GM19328 (cell line): ENCODE measurements around the gene OR2L5.

Experiments used
- ATAC-seq: cut with Tn5 transposase; IDR thresholded peaks from one replicate; pipeline ENCODE4 v1.9.1; 2021; ENCODE audit warnings: mild to moderate bottlenecking, moderate library complexity; ENCODE audit not compliant: unreplicated experiment

OR2L5 gene

GRCh38 chr1:248013229-248013710 is at the start of gene OR2L5:
OR2L5 (plus strand) TSS chr1:248013660; CDS start chr1:248021948, 8,288 bp downstream.
- ATAC-seq: no peak

DNA sequence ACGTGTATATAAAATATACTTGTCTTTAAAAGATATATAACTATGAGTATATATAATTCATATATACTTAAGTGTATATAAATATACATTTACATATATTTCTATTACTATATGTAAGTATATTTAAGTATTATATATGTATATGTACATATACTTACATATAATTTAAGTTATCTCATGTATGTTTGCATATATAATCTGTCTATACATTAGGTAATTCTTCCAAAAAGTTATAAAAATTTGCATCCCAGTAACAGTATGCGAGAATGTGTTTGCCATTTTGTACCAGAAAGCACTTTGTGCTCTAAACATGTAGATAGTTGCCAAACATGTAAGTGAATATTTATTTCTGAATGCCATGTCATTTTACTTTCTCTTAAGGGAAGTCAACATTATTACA is 48.5 kb upstream of the OR2L5 start, which contains the start of gene OR2AK2:
Gene OR2AK2 (plus strand): TSS at position 301 of the 400 bp plus-strand sequence. CDS start 144 bp downstream, outside the sequence.
- ATAC-seq: no peak

- ATAC-seq: peak; percentile 81
Measured at GRCh38 chr1:247966532-247967204, 46.8 kb upstream of the OR2L5 start.

GRCh38 chr1:247992986-247993385 is 20.5 kb upstream of the OR2L5 start:
- ATAC-seq: no peak

- ATAC-seq: no peak
Measured at GRCh38 chr1:247998811-247999210, 14.6 kb upstream of the OR2L5 start.

DNA sequence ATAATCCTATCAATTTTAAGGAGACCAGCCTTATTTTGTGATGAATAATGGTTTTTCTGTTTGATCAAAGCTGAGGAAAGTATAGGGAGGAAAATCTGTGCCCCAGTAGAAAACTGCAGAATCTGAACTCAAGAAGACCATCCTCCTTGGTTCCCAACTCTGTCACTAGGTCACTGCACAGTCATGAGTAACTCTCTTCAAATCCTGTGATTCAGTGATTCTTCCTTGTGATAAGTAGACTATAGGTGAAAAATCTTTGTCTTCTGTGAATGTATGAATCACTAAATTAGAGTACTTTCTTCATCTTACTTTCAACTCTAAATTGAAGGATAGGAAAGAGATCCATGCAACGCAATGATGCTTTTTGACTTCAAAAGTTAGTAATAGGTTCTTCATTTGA is 13.3 kb upstream of the OR2L5 start:
- ATAC-seq: no peak

- ATAC-seq: no peak
Measured at GRCh38 chr1:248007778-248008177, 5.7 kb upstream of the OR2L5 start.

DNA sequence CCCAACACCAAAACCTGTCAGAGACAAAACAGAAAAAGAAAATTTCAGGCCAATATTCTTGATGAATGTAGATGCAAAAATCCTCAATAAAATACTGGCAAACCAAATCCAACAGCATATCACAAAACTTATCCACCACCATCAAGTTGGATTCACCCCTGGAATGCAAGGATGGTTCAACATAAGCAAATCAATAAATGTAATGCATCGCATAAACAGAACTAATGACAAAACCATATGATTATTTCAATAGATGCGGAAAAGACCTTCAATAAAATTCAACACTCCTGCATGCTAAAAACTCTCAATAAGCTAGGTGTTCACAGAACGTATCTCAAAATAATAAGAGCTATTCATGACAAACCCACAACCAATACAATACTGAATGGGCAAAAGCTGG is 3.8 kb upstream of the OR2L5 start:
- no peak for ATAC-seq

DNA sequence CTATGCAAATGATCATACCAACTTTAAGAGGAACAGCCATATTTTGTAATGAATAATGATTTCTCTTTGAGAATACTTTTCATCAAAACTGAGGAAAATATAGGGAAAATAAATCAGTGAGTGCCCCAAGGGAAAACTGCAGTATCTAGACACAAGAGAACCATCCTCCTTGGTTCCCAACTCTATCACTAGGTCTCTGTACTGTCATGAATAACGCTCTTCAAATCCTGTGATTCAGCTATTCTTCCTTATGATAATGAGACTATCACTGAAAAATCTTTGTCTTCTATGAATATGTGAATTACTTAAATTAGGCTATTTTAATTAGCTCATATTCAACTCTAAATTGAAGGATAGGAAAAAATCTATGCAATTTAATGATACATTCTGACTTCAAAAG is 2.3 kb downstream of the OR2L5 start:
- no peak for ATAC-seq

- ATAC-seq: no peak
Measured at GRCh38 chr1:248029770-248030169, 16.3 kb downstream of the OR2L5 start, which contains the start of gene OR2L2. OR2L2 (plus strand) TSS chr1:248030070; CDS start chr1:248038268, 8,198 bp downstream.

GRCh38 chr1:248045209-248045608 is 31.7 kb downstream of the OR2L5 start:
- ATAC-seq: no peak

DNA sequence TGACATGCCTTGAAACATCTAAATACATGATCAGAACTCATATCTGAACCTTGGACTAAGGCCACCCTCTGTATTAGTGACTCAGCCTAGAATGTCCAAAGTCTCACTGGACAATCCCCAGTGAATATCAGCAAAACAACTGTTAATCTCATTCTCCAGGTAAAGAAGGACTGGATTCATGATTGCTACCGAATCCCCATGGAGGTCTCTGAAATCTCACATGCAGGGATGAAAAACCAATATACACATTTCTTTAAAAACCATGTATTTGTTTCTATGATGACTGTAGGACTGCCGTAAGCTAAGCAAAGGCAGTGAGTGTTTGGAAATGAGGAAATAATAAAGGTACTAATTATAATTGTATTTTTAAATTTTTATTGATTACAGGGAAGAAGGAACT is 33.1 kb downstream of the OR2L5 start, which contains the start of gene OR2L3:
Gene OR2L3 (plus strand): TSS at position 301 of the 400 bp plus-strand sequence. CDS start 13,846 bp downstream, outside the sequence.
- ATAC-seq: no peak

DNA sequence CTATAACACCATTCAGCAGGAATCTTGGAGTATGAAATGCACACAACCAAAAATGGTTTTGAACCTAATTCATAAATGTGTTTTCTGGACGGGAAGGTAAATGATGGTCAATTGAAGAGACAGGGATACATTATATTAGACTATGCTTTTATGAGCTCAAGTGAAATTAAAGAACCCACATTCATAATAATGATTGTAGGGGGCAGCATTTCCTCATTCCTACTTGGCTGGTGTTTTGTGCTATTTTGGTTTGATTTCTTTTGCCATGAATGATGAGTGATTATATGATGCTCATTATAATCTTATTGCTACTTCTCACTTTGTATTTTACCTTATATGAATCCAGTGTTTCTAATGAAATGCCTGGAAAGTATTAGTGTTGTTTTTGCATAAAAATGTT is 33.5 kb downstream of the OR2L5 start:
- no peak for ATAC-seq

DNA sequence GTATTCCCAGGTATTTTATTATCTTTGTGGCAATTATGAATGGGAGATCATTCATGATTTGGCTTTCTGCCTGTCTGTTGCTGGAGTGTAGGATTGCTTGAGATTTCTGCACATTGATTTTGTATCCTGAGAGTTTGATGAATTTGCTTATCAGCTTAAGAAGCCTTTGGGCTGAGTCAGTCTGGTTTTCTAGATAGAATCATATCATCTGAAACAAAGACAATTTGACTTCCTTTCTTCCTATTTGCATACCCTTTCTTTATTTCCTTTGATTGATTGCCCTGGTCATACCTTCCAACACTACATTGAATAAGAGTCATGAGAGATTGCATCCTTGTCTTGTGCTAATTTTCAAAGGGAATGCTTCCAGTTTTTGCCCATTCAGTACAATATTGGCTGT is 41.2 kb downstream of the OR2L5 start:
- no peak for ATAC-seq

DNA sequence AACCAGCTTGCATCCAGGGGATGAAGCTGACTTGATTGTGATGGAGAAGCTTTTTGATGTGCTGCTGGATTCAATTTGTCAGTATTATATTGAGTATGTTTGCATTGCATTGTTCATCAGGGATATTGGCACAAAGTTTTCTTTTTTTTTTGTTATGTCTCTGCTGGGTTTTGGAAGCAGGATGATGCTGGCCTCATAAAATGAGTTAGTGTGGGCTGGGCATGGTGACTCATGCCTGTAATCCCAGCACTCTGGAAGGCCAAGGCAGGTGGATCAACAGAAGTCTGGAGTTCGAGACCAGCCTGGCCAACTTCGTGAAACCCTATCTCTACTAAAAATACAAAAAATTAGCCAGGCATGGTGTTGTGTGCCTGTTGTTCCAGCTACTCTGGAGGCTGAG is 41.8 kb downstream of the OR2L5 start:
- no peak for ATAC-seq

- ATAC-seq: no peak
Measured at GRCh38 chr1:248065071-248065470, 51.6 kb downstream of the OR2L5 start.

DNA sequence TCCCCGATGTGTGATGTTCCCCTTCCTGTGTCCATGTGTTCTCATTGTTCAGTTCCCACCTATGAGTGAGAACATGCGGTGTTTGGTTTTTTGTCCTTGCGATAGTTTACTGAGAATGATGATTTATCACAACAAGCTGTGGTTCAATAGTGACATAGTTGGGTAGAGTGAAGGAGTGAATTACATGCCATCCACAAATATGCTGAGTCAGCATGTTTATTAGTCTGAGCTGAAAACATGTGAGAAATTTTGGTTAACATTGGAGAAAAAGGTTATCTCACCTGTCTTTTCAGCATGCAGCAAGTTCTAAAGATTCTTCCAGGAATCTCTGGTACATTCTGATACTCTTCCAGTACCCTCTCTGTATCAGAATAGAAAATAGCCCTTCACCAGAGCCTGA is 52.1 kb downstream of the OR2L5 start:
- ATAC-seq: no peak
